Stomach (tissue), 4 donors: ENCODE results near the gene OLFML1.

Source experiments
- EP300 ChIP-seq: sonication (generic); formaldehyde crosslinking; IDR thresholded peaks from one replicate; pipeline ENCODE4 v1.6.1; 2017; ENCODE audit warnings: antibody characterized with exemption
- POLR2A ChIP-seq, 4 donors: fragments of 450-650 bp; IDR thresholded peaks; one replicate each; pipeline ENCODE4 v1.6.1; 2016; ENCODE audit warnings: antibody characterized with exemption in 4 of 4, control low read depth in 2 of 4, mild to moderate bottlenecking in 1 of 4, moderate library complexity in 1 of 4
- TF ChIP-seq, protein P1 (sequence below), 7 experiments: fragments of 450-650 bp in 4 of 7; fragments of 200-600 bp in 3 of 7; sonication (generic) in 3 of 7; IDR thresholded peaks; one replicate each; pipeline ENCODE4 v1.5.1; 2016 to 2019; ENCODE audit warnings: antibody characterized with exemption in 7 of 7, control low read depth in 2 of 7, mild to moderate bottlenecking in 1 of 7

DNA sequence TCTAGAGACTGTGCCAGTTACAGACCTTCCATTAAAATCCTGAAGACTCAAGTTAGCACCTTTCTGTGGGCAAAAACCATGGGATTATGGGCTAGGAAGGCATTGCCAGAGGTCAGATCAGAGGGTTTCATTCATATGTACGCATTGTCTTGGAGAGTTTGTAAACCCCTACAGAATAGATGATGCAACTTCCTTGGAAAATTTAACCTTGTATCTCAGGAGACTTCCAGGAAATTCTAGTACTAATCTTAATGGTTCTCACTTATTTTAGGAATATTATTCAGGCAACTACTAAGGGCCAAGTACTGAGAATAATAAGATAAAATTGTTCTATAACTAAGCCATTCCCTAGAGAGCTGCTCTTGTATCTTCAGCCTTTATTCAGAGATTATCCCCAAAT is 6.9 kb downstream of the OLFML1 start:
- TF ChIP-seq, protein P1, sequence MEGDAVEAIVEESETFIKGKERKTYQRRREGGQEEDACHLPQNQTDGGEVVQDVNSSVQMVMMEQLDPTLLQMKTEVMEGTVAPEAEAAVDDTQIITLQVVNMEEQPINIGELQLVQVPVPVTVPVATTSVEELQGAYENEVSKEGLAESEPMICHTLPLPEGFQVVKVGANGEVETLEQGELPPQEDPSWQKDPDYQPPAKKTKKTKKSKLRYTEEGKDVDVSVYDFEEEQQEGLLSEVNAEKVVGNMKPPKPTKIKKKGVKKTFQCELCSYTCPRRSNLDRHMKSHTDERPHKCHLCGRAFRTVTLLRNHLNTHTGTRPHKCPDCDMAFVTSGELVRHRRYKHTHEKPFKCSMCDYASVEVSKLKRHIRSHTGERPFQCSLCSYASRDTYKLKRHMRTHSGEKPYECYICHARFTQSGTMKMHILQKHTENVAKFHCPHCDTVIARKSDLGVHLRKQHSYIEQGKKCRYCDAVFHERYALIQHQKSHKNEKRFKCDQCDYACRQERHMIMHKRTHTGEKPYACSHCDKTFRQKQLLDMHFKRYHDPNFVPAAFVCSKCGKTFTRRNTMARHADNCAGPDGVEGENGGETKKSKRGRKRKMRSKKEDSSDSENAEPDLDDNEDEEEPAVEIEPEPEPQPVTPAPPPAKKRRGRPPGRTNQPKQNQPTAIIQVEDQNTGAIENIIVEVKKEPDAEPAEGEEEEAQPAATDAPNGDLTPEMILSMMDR (IDR thresholded peaks at IDR 0.05), result no peak
- TF ChIP-seq EP300, result no peak
- no peak for TF ChIP-seq POLR2A (IDR thresholded peaks at IDR 0.05)
